Ovary (tissue), 3 donors: ENCODE measurements around the gene PTPN23.

ENCODE experiments used
- EP300 ChIP-seq: sonication (generic); formaldehyde crosslinking; IDR thresholded peaks from one replicate; pipeline ENCODE4 v1.6.1; 2017; ENCODE audit warnings: antibody characterized with exemption
- POLR2A ChIP-seq: fragments of 450-650 bp; IDR thresholded peaks from one replicate; pipeline ENCODE4 v1.6.1; 2017; ENCODE audit warnings: antibody characterized with exemption, mild to moderate bottlenecking, moderate library complexity
- TF ChIP-seq, protein P1 (sequence below), 3 donors: fragments of 450-650 bp in 2 of 3; fragments of 200-600 bp in 1 of 3; IDR thresholded peaks; one replicate each; pipeline versions ENCODE4 v1.5.1 to v1.8.0; 2016 to 2022; ENCODE audit warnings: antibody characterized with exemption in 3 of 3, mild to moderate bottlenecking in 1 of 3
- donor health status: DM: no; HTN: no; CAD: no.

DNA sequence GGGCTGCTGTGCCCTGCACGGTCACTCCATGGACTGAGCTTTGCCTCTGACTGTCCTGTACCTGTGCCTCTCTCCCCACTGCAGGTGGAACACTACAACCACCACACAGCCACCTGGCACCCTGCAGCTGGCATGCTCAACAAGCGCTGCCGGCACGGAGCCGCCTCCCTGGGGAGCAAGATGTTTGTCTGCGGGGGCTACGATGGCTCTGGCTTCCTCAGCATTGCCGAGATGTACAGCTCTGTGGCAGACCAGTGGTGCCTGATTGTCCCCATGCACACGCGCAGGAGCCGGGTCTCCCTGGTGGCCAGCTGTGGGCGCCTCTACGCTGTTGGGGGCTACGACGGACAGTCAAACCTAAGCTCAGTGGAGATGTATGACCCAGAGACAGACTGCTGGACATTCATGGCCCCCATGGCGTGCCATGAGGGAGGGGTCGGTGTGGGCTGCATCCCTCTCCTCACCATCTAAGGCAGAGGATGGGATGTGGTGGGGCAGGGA lies 37.3 kb upstream of the PTPN23 start:
- TF ChIP-seq, protein P1, sequence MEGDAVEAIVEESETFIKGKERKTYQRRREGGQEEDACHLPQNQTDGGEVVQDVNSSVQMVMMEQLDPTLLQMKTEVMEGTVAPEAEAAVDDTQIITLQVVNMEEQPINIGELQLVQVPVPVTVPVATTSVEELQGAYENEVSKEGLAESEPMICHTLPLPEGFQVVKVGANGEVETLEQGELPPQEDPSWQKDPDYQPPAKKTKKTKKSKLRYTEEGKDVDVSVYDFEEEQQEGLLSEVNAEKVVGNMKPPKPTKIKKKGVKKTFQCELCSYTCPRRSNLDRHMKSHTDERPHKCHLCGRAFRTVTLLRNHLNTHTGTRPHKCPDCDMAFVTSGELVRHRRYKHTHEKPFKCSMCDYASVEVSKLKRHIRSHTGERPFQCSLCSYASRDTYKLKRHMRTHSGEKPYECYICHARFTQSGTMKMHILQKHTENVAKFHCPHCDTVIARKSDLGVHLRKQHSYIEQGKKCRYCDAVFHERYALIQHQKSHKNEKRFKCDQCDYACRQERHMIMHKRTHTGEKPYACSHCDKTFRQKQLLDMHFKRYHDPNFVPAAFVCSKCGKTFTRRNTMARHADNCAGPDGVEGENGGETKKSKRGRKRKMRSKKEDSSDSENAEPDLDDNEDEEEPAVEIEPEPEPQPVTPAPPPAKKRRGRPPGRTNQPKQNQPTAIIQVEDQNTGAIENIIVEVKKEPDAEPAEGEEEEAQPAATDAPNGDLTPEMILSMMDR (IDR thresholded peaks at IDR 0.05), result no peak
- no peak for TF ChIP-seq POLR2A
- TF ChIP-seq EP300, result no peak
